GM10248 (cell line): ENCODE results near the gene HRH1.

Source experiments
- CTCF ChIA-PET: fragments of 300-600 bp; sonication (Branson Sonifier 250); formaldehyde crosslinking; extraction: SDS; loops from one replicate; lab custom pipeline; 2021; ENCODE audit warnings: antibody characterized with exemption; lab: Yijun Ruan, JAX
- POLR2A ChIA-PET: fragments of 350-650 bp; sonication (Branson Sonifier 250); formaldehyde crosslinking; extraction: SDS; loops from one replicate; lab custom pipeline; 2020; ENCODE audit warnings: antibody characterized with exemption; lab: Yijun Ruan, JAX
- DNase-seq: peaks from one replicate; pipeline ENCODE4 v3.0.0; 2012; ENCODE audit errors: extremely low spot score
- CTCF ChIP-seq: IDR thresholded peaks from 2 replicates; pipeline ENCODE4 v1.5.1; 2012; ENCODE audit warnings: mild to moderate bottlenecking, low read depth; ENCODE audit errors: extremely low read depth, missing control alignments, control extremely low read depth

HRH1 gene

GRCh38 chr3:11291808-11292207 lies 137.5 kb downstream of the HRH1 start:
- CTCF ChIA-PET, result interaction anchor here (1.2 to 6.8 kb wide), 3 partner anchors 9 to 43 kb away, joined by 4 to 39 read pairs (median 6); partner anchors contain the start of gene ATG7
- TF ChIP-seq CTCF, result no peak
- POLR2A ChIA-PET, result no interaction called here
- DNase-seq, result no peak

- ChIA-PET POLR2A (interaction anchor here (0.8 kb wide), 1 partner anchor 15 kb away, joined by 4 read pairs; no protein-coding TSS in a partner anchor), CTCF (interaction anchor here (0.7 to 3.2 kb wide), 5 partner anchors 9 to 25 kb away, joined by 3 to 15 read pairs (median 4); partner anchors contain the start of gene ATG7)
- DNase-seq, result no peak
- TF ChIP-seq CTCF, result no peak
These were observed 142.8 kb downstream of the HRH1 start for GRCh38 chr3:11297126-11297525.

DNA sequence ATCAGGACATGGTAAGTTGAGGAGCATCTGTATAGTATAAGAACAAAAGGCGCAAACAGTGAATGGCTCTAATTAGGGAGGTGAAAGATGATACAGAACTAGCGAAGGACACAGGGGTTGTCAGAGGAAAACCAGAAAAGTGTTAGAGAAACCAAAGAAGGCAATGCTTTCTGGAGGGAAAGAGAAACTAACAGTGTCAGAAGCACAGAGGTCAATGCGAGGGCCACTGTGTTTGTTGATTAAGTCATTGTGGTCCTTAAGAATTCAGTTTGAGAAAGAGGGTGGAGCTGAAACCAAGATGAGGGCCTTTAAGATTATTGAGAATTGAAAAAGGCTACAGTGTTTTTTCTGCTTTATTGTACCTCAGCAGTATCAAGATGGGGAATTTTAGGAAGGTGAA lies 146.7 kb downstream of the HRH1 start:
- ChIA-PET POLR2A (no interaction called here), CTCF (interaction anchor here (0.9 to 1.7 kb wide), 5 partner anchors 10 to 65 kb away, joined by 3 to 5 read pairs (median 4); no protein-coding TSS in a partner anchor)
- no peak for TF ChIP-seq CTCF
- peak; percentile 65 for DNase-seq

DNA sequence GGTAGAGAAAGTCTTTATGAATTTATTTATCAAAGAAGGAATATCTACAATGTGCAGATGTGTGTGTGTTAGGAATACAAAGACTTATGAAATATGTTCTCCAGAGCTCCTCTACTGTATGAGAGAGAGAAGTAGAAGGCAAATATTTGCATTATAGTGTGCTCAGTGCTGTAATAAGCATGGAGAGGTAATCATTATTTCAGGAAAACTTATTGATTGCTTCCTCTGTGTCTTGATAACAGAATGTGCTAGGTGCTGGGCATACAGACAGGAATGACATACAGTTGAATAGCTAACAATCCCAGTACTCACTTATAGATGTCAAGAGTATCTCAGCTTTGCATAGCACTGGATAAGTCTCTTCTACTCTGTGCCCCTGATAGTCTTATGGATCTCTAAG lies 148.2 kb downstream of the HRH1 start:
- CTCF ChIA-PET, result interaction anchor here (0.7 to 1.7 kb wide), 5 partner anchors 12 to 66 kb away, joined by 3 to 5 read pairs (median 4); no protein-coding TSS in a partner anchor

DNA sequence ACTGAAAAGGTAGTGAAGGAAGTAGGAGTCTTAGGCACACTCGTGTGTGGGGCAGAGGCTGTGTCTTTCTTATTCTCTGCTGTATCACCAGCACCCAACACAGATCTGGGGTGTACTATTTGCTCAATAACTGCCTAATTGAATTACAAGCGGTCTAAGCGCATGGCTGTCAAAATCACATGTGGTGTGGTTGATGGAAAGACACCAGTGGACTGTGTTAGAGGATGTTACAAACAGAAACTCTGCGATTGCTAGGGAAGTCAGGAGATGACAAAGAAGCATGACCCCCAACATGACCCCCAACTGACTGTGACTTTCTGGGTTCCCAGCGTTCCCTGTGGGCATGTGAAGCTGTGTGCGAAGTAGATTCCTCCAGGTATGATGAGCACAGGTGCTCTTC lies 149.9 kb downstream of the HRH1 start:
- TF ChIP-seq CTCF, result no peak
- POLR2A ChIA-PET, result no interaction called here
- CTCF ChIA-PET, result interaction anchor here (1.5 kb wide), 1 partner anchor 15 kb away, joined by 4 read pairs; no protein-coding TSS in a partner anchor
- no peak for DNase-seq

More for the DNA sequence above, 148.2 kb downstream of the HRH1 start:
- no peak for DNase-seq
- POLR2A ChIA-PET, result no interaction called here
- TF ChIP-seq CTCF, result no peak

DNA sequence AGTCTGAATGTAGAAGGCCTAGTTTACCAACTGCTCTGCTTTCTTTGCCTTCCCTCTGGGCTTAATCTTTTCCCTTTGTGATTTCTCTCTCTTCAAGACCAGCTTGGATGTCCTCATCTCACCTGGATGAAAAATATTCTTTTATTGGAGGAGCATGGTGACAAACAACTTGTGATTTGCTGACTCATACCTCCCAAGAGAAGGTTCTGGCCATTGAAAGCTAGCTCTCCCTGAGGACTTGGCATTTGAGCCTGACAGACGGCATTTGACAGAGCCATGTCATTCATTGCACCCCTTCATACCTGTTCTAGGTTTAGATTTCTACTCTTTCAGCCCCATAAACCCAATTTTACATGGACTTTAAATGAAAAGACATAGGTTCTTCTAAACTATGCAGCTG lies 151.2 kb downstream of the HRH1 start:
- CTCF ChIA-PET, result interaction anchor here (1.1 to 3.6 kb wide), 5 partner anchors 9 to 29 kb away, joined by 3 to 15 read pairs (median 7); no protein-coding TSS in a partner anchor

More for the DNA sequence above, 151.2 kb downstream of the HRH1 start:
- no peak for TF ChIP-seq CTCF
- POLR2A ChIA-PET, result no interaction called here
- no peak for DNase-seq
